Muscle layer of duodenum (tissue), 2 donors: Measurements from ENCODE around the gene ALLC.

Experiments used
- H3K27ac ChIP-seq: one replicate; pipeline ENCODE4 v1.7.0; 2013; ENCODE audit warnings: mild to moderate bottlenecking, low read length
- H3K27me3 ChIP-seq: one replicate; pipeline ENCODE4 v1.7.0; 2013; ENCODE audit warnings: low read depth, mild to moderate bottlenecking, control low read depth, low read length
- H3K36me3 ChIP-seq, 2 donors: one replicate each; pipeline ENCODE4 v1.7.0; 2013; ENCODE audit warnings: low read length in 2 of 2, control low read depth in 1 of 2, mild to moderate bottlenecking in 1 of 2; ENCODE audit not compliant: insufficient read depth in 2 of 2, control insufficient read depth in 1 of 2
- H3K4me1 ChIP-seq, 2 donors: one replicate each; pipeline ENCODE4 v1.7.0; 2013; ENCODE audit warnings: low read length in 2 of 2, mild to moderate bottlenecking in 2 of 2, control low read depth in 1 of 2, moderate library complexity in 1 of 2; ENCODE audit not compliant: insufficient read depth in 2 of 2, control insufficient read depth in 1 of 2
- H3K4me3 ChIP-seq, 2 donors: one replicate each; pipeline ENCODE4 v1.7.0; 2013; ENCODE audit warnings: low read length in 2 of 2, low read depth in 1 of 2, mild to moderate bottlenecking in 1 of 2
- H3K9me3 ChIP-seq, 2 donors: one replicate each; pipeline ENCODE4 v1.7.0; 2013; ENCODE audit warnings: low read length in 2 of 2, control low read depth in 1 of 2, mild to moderate bottlenecking in 1 of 2; ENCODE audit not compliant: control insufficient read depth in 1 of 2
- donor health status: healthy.

Gene ALLC

DNA sequence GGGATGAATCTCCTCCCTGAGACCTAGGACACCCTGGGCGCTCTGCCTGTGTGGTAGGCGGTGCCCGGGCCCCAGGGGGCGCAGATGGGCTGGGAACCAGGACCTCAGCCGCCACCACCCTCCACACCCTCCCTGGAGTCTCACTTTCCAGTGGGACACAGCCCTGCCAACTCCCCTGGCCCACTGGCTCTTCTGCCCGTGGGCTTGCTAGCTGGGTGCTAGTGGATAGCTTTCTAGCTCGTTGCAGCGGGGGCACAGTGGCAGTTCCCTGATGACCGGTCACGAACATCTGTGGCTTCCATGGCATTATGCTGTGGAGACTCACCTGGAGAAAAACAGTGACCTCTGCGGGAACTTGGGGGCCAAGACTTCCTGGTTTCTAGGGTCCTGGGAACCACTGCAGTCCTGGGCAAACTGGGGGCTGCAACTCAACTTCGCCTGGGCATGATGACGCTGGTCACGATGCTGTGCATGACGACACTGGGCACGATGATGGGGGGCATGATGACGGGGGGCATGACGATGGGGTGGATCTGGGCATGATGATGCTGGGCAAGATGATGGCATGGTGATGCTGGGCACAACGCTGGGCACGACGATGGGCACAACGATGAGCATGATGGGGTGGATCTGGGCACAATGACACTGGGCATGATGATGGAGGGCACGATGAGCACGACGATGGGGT is 31.0 kb upstream of the ALLC start:
- H3K9me3 ChIP-seq: peaks cover 0 to 6% of the 10 kb centered on the region in 2 donors
- no peaks in the 10 kb centered on the region for H3K27me3 ChIP-seq
- H3K27ac ChIP-seq: no peak overlapping the region
- H3K36me3 ChIP-seq: no peaks in the 10 kb centered on the region
- H3K4me1 ChIP-seq: peaks cover 0 to 21% of the 10 kb centered on the region in 2 donors
- no peak overlapping the region for H3K4me3 ChIP-seq

DNA sequence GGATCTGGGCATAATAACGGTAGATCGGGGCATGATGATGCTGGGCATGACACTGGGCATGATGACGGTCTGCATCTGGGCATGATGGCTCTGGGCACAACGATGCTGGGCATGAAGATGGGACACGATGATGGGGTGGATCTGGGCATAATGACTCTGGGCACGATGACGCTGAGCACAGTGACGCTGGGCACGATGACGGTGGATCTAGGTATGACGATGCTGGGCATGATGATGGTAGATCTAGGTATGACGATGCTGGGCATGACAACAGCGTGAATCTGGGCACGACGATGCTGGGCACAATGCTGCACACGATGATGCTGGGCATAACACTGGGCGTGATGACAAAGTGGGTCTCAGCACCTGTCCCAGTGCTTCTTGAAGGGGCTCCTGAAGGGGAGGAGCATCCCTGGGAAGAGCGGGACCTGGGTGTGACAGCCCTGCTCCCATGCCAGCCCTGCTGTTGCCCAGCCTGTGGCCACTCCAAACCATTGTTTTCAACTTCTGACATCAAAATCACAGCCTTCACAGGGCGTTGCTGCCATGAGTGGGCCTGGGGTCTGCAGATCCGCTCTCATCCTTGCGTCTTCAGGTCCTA is 30.4 kb upstream of the ALLC start:
- Histone ChIP-seq H3K27me3 (no peaks in the 10 kb centered on the region), H3K9me3 (peaks cover 0 to 6% of the 10 kb centered on the region in 2 donors), H3K27ac (no peak overlapping the region)

DNA sequence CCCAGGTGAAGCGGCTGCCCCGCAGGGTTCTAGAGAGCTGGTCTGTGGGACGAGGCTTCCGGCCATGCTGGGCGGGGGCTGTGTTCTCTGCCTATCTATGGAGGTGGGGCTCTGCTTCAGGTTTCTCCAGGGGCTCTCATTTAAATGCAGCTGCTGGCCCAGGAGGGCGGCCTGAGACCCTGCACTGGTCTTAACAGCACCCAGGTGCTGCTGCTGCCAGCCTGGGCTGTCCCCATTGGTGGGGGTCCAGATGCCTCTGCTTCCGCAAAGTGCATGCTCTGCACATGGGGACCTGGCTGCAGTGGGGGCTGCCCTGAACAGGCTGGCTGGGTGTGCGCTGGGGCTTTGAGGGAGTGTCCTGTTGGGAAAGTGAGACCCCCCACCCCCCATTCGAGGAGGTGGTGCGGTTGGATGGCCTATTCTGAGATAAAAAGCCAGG is 29.7 kb upstream of the ALLC start:
- H3K27ac ChIP-seq: no peak overlapping the region
- no peak overlapping the region for H3K4me3 ChIP-seq
- no peaks in the 10 kb centered on the region for H3K36me3 ChIP-seq

More for the DNA sequence above, 30.4 kb upstream of the ALLC start:
- no peak overlapping the region for H3K4me3 ChIP-seq
- peaks cover 0 to 21% of the 10 kb centered on the region in 2 donors for H3K4me1 ChIP-seq
- no peaks in the 10 kb centered on the region for H3K36me3 ChIP-seq

DNA sequence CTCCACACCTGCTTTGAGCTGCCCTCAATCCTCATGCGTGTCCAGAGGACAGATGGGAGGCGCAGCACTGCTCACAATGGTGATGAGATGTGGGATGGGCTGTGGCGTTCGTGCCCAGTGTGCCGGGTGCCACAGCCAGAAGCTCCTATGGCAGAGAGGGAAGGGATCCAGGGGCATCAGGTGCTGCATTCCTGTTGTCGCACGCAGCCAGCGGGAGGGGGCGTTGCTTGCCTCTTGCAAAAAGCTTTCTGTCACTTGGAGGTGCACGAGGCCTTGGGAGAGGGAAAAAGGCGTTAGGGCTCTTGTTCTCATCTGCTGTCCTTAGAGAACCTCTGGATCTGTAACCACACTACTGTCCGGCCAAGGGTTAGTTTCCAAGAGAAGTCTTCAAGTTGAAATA is 29.2 kb upstream of the ALLC start:
- Histone ChIP-seq H3K27me3 (no peaks in the 10 kb centered on the region), H3K4me1 (peaks cover 0 to 21% of the 10 kb centered on the region in 2 donors), H3K27ac (no peak overlapping the region)

More for the DNA sequence above, 29.7 kb upstream of the ALLC start:
- H3K27me3 ChIP-seq: no peaks in the 10 kb centered on the region
- peaks cover 0 to 6% of the 10 kb centered on the region in 2 donors for H3K9me3 ChIP-seq
- peaks cover 0 to 21% of the 10 kb centered on the region in 2 donors for H3K4me1 ChIP-seq

DNA sequence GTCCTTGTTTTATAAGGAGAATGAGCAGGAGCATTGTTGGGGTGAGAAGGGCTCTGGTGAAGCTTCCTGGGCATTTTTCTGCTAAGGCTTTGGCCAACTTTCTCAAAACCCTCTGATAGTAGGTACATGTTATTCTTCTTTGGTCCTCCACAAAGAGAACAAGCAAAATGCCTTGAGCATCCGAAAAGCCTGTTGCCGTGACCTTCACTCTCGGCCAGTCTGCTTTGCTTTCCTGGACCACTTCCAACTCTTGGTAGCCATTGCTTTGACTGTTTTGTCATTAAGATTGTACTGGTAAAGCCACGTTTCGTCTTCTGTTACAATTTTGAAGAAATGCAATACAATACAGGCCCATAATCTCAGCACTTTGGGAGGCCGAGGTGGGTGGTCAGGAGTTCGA is 27.4 kb upstream of the ALLC start:
- no peak overlapping the region for H3K4me3 ChIP-seq
- H3K36me3 ChIP-seq: no peaks in the 10 kb centered on the region
- H3K27me3 ChIP-seq: no peaks in the 10 kb centered on the region
- H3K9me3 ChIP-seq: no peaks in the 10 kb centered on the region
- no peak overlapping the region for H3K27ac ChIP-seq
- H3K4me1 ChIP-seq: peaks cover 0 to 21% of the 10 kb centered on the region in 2 donors

More for the DNA sequence above, 29.2 kb upstream of the ALLC start:
- Histone ChIP-seq H3K36me3 (no peaks in the 10 kb centered on the region), H3K9me3 (peaks cover 0 to 4% of the 10 kb centered on the region in 2 donors), H3K4me3 (no peak overlapping the region)

DNA sequence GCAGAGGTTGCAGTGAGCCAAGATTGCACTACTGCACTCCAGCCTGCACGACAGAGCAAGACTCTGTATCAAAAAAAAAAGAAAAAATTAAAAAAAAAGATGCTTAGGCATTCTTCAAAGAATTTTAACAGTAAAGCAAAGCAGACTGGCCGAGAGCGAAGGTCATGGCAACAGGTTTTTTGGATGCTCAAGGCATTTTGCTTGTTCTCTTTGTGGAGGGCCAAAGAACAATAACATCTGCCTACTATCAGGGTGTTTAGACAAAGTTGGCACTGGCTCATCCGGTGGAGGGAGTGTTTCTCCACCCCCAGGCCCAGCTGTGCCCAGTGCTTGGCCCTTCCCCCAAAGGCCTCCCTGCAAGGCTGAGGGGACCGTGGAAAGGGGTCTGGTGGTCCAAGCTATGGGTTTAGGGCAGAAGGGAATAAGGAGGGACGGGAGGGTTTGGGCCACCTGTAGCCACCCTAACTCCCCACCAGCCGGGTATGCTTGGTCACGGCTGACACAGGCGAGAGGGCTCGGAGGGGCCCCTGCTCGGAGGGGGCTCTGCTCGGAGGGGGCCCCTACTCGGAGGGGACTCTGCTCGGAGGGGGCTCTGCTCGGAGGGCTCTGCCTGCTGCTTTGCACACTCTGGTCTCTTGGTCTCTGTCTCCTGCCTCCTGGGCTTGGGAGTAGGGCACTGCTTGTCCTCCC is 26.7 kb upstream of the ALLC start:
- H3K4me1 ChIP-seq: peaks cover 0 to 21% of the 10 kb centered on the region in 2 donors
- no peak overlapping the region for H3K27ac ChIP-seq

DNA sequence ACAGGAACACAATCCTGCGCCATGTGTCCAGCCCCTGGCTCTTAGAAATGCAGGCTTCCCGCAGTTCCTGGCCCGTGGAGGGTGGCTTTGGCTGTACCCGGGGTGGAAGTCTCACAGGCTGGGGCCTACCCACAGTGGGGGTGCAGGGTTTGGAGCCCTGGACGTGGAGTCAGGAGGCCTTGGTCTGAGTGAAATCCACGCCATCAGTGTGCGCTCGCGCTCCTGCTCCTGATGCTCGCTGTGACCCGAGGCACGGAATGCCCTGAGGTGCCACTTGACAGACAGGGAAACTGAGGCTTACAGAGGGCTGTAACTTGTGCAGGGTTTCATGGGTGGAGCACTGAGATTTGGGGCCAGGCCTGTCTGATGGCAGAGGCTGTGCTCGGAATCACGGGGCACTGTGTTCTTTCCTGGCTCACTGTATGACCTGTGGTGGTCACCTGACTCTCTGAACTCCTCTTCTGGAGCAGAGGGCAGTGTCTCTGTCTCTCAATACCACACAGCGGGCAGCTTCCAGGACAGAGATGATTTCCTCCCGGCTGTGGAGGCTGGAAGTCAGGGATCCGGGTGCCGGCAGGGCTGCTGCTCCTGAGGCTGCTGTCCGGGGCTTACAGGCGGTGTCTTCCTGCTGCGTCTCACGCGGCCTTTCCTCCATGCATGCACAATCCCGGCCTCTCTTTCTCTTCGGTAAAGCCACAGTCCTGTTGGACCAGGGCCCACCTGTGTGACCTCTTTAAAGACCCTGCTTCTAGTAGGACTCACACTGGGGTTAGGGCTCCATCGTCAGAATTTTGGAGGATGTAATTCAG is 25.9 kb upstream of the ALLC start:
- Histone ChIP-seq H3K9me3 (no peaks in the 10 kb centered on the region), H3K4me1 (peaks cover 0 to 16% of the 10 kb centered on the region in 2 donors), H3K27me3 (no peaks in the 10 kb centered on the region), H3K4me3 (no peak overlapping the region), H3K36me3 (no peaks in the 10 kb centered on the region), H3K27ac (no peak overlapping the region)

More for the DNA sequence above, 26.7 kb upstream of the ALLC start:
- H3K27me3 ChIP-seq: no peaks in the 10 kb centered on the region
- no peaks in the 10 kb centered on the region for H3K9me3 ChIP-seq
- no peak overlapping the region for H3K4me3 ChIP-seq
- H3K36me3 ChIP-seq: no peaks in the 10 kb centered on the region

DNA sequence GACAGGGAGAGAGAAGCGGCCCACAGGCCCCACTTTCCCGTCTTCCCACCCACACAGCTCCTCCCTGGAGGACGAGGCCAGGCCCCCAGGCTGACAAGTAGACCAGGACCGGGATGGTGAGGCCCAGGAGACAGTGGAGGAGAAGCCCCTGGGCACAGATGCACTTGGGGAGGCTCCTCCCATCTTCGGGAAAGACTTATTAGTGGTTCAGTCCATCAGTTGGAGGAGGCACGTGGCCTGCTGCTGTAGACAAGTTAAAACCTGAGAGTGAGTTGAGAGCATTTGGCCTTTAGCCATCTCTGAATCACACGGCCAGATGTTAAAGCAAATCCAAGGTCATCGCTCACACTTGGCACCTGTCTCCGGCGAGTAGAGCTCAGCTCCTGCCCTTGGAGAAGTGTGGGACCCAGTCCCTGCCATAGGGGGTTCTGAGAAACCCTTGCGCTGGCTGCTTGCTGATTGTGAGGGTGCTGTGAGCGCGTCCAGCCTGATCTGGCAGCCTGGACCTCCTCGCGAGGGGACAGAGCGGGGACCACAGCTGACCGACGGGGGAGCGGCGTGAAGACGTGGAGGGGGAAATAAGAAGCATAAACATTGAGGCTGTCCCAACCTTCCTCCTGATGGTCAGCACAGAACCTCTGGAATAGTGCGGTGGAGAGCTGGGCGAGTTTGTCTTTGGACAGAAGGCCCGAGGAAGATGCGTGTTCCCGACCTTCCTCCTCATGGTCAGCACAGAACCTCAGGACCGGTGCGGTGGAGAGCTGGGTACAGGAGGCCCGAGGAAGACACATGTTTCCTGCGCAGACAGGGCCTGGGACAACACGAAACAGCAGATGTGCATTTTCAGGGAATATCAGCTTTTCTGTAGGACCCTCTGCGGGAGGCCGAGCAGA is 24.7 kb upstream of the ALLC start:
- no peak overlapping the region for H3K27ac ChIP-seq
- H3K4me1 ChIP-seq: peaks cover 0 to 14% of the 10 kb centered on the region in 2 donors
- no peaks in the 10 kb centered on the region for H3K36me3 ChIP-seq
- no peaks in the 10 kb centered on the region for H3K27me3 ChIP-seq
- no peak overlapping the region for H3K4me3 ChIP-seq
- H3K9me3 ChIP-seq: no peaks in the 10 kb centered on the region

DNA sequence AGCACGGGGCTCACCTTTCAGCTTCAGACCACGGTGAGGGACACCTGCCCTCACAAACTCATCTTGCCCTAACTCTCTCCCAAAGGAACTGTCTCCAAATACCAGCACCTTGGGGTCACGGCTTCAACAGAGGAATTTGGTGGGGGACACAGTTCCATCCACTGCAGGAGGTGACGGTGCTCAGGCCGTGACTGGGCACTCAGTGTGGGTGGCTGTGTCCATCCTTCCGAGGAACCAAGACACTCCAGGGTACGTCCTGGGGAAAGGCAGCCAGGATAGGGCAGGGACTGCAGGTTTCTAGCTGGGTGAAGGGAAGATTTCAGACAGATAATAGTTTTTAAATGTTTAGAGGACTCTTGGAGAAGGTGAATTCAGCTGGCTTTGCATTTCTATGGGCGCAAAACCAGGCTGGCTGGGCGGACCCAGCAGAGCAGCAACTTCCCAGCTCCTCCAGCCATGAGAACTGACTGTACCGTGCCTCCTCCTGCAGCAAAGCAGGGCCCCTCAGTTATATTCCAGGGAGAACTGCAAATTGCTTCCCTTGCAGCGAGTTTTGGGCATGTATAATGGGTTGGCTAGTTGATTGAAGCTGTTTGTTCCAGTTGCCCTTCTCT is 23.9 kb upstream of the ALLC start:
- H3K4me3 ChIP-seq: no peak overlapping the region
- H3K36me3 ChIP-seq: no peaks in the 10 kb centered on the region
- H3K27me3 ChIP-seq: no peaks in the 10 kb centered on the region
- H3K27ac ChIP-seq: no peak overlapping the region
- no peaks in the 10 kb centered on the region for H3K9me3 ChIP-seq
- peaks cover 0 to 8% of the 10 kb centered on the region in 2 donors for H3K4me1 ChIP-seq

DNA sequence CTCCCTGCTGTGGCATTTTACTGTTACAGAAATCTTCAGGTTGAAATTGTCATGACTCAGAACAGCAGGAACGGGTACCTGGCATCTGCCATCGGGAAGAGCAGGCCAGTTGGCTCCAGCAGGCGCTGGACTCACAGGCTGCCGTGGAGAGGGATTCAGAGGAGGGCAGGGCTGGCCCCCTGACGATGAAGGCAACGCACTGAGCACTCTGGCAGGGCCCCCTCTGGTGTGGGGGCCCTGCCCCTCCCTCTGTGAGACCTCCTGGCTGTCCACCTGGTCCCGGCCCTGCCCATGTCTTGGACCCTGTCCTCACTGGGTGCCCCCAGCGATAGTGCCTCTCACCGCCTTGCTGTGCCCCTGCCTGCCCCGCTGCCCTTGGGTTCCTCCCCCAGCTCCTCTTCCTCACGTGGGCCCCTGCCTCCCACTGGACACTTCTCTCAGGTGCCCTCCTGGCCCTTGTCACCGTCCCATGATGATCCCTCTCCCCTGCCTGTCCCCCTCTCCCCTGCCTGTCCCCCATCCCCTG is 23.3 kb upstream of the ALLC start:
- no peak overlapping the region for H3K4me3 ChIP-seq
- no peaks in the 10 kb centered on the region for H3K27me3 ChIP-seq
- H3K27ac ChIP-seq: no peak overlapping the region
- no peaks in the 10 kb centered on the region for H3K36me3 ChIP-seq
- peaks cover 0 to 3% of the 10 kb centered on the region in 2 donors for H3K4me1 ChIP-seq
- H3K9me3 ChIP-seq: no peaks in the 10 kb centered on the region
